Prostate gland (tissue), 2 donors: ENCODE measurements around the gene MYOCD. TPM values are rescaled to one million over a fixed set of nuclear protein-coding genes. Genes with fewer than 3 reads are reported as not detected.

Source experiments
- DNase-seq: peaks from one replicate; pipeline ENCODE4 v3.0.0-alpha.2; 2019; ENCODE audit warnings: low spot score
- H3K27ac ChIP-seq, 2 donors: fragments of 200-600 bp; sonication (generic); 2 replicates each; pipeline ENCODE4 v1.5.1; 2017 to 2019
- H3K27me3 ChIP-seq: fragments of 200-600 bp; sonication (generic); replicated peaks from 2 replicates; pipeline ENCODE4 v1.5.1; 2019; ENCODE audit not compliant: insufficient read depth
- H3K36me3 ChIP-seq, 2 donors: fragments of 200-600 bp; sonication (generic); 1 replicate in 1 of 2; 2 replicates in 1 of 2; pipeline versions ENCODE4 v1.5.1 to v1.8.1; 2017 to 2019
- H3K4me1 ChIP-seq: fragments of 200-600 bp; sonication (generic); replicated peaks from 2 replicates; pipeline ENCODE4 v1.5.1; 2019
- H3K4me3 ChIP-seq, 2 donors: fragments of 200-600 bp; sonication (generic); 2 replicates each; pipeline ENCODE4 v1.5.1; 2017 to 2019
- H3K9me3 ChIP-seq: fragments of 200-600 bp; sonication (generic); 2 replicates; pipeline ENCODE4 v1.5.1; 2017
- CTCF ChIP-seq, 4 experiments: fragments of 200-600 bp in 2 of 4; fragments of 450-650 bp in 2 of 4; sonication (generic) in 2 of 4; IDR thresholded peaks; 1 replicate in 3 of 4; 2 replicates in 1 of 4; pipeline ENCODE4 v1.5.1; 2016 to 2019; ENCODE audit warnings: antibody characterized with exemption in 4 of 4, mild to moderate bottlenecking in 2 of 4, moderate library complexity in 2 of 4
- POLR2A ChIP-seq: fragments of 450-650 bp; IDR thresholded peaks from one replicate; pipeline ENCODE4 v1.6.1; 2016; ENCODE audit warnings: antibody characterized with exemption, mild to moderate bottlenecking
- POLR2AphosphoS5 ChIP-seq: sonication (generic); formaldehyde crosslinking; IDR thresholded peaks from one replicate; pipeline ENCODE4 v1.6.1; 2017; ENCODE audit warnings: antibody characterized with exemption
- WGBS: methylation state at CpG from one replicate; pipeline ENCODE4 v1.1.5; 2018; 5-methylcytosine and 5-hydroxymethylcytosine counted together
- intact Hi-C: fragments of 100-400 bp; cut with DNase I; formaldehyde crosslinking; loops from one replicate; pipeline ENCODE4 v1.14.2; 2022
- total RNA-seq, 2 donors: library from RNA; depleted of rRNA; stranded (reverse); fragments of >200 nt; gene quantifications; one replicate each; pipeline ENCODE4 v1.1.0, GENCODE V29; 2016

MYOCD gene
- total RNA-seq, 2 donors from 2014 or later = 8.5 to 43.8 TPM

DNA sequence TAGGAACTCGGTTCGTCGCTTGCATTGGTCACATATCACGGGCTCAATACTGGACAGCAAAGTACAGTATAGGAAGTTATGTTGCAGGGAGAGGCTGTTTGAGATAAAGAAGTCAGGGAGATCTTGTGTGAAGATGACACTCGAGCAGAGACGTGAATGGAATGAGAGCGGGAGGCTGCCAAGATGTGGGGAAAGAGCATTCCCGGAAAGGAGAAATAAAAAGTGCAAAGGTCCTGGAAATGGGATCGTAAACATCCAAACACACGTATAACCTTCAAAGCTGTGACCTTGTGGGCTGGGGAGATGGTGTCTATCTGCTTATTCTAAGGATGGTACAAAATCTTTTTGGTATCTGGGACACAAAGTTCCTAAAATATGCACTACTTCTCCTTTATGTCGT lies 43.0 kb upstream of the MYOCD start:
- WGBS = 35% methylated on average over 11 of the region's 11 CpGs
- no peak for DNase-seq
- Histone ChIP-seq H3K4me1 (no peaks in the 10 kb centered on the region), H3K36me3 (no peaks in the 10 kb centered on the region), H3K27ac (no peak overlapping the region), H3K4me3 (no peak overlapping the region), H3K9me3 (no peaks in the 10 kb centered on the region), H3K27me3 (no peaks in the 10 kb centered on the region)
- intact Hi-C loops = no loop called here
- TF ChIP-seq POLR2A (no peak), POLR2AphosphoS5 (no peak), CTCF (IDR thresholded peaks at IDR 0.05) (no peak)

DNA sequence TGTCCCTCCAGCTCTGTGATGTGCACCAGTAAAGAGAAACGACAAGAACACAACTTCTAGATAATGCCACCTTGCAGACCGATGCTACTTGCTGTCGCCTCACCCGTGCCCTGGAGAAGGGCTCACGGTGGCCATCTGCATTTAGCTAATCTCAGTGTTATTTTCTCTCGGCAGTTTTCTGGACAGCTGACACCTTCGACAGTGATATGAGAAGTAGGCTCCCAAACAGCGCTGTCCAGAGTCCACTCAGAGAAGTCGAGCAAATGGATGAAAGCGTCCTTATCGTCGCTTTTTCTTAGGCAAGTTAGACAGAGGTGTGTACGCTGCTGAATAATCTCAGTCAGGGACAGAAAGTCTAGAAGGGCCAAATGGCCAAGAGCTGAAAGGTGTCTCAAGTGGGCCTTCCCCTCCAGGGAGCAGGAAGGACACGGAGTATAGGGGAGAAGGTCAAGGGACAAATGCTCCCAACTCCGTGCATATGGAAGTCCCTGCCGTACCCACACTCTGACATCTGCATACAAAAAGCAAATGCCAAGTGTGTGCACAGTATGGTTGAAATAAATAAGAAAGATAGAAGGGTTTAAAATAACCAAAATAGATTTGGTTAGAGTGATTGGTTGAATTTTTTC lies 42.4 kb upstream of the MYOCD start:
- Histone ChIP-seq H3K4me3 (no peak overlapping the region), H3K36me3 (no peaks in the 10 kb centered on the region), H3K4me1 (no peaks in the 10 kb centered on the region), H3K9me3 (no peaks in the 10 kb centered on the region), H3K27me3 (no peaks in the 10 kb centered on the region), H3K27ac (no peak overlapping the region)
- 84% methylated on average over 16 of the region's 16 CpGs for WGBS
- TF ChIP-seq POLR2AphosphoS5 (no peak), POLR2A (no peak), CTCF (IDR thresholded peaks at IDR 0.05) (no peak)
- intact Hi-C loops = no loop called here
- DNase-seq = no peak

GRCh38 chr17:12624211-12624610 lies 41.5 kb upstream of the MYOCD start:
- H3K9me3 ChIP-seq = no peaks in the 10 kb centered on the region
- no peak overlapping the region for H3K27ac ChIP-seq
- H3K4me3 ChIP-seq = no peak overlapping the region
- no peaks in the 10 kb centered on the region for H3K27me3 ChIP-seq
- TF ChIP-seq CTCF (IDR thresholded peaks at IDR 0.05) (no peak), POLR2AphosphoS5 (no peak), POLR2A (no peak)
- intact Hi-C loops = no loop called here
- no peaks in the 10 kb centered on the region for H3K36me3 ChIP-seq
- H3K4me1 ChIP-seq = no peaks in the 10 kb centered on the region
- 89% methylated on average over 3 of the region's 3 CpGs for WGBS
- DNase-seq = no peak

- Histone ChIP-seq H3K27me3 (no peaks in the 10 kb centered on the region), H3K36me3 (no peaks in the 10 kb centered on the region), H3K27ac (no peak overlapping the region), H3K4me3 (no peak overlapping the region), H3K4me1 (no peaks in the 10 kb centered on the region), H3K9me3 (no peaks in the 10 kb centered on the region)
- no peak for TF ChIP-seq POLR2AphosphoS5
- TF ChIP-seq POLR2A = no peak
- no peak for TF ChIP-seq CTCF (IDR thresholded peaks at IDR 0.05)
- intact Hi-C loops = no loop called here
- WGBS = 62% methylated on average over 4 of the region's 4 CpGs
- DNase-seq = no peak
Measured at GRCh38 chr17:12625092-12625491, 40.6 kb upstream of the MYOCD start.

- H3K27me3 ChIP-seq = no peaks in the 10 kb centered on the region
- TF ChIP-seq POLR2A (no peak), POLR2AphosphoS5 (peak; percentile 9), CTCF (IDR thresholded peaks at IDR 0.05) (no peak)
- peak; percentile 8 for DNase-seq
- no peaks in the 10 kb centered on the region for H3K4me1 ChIP-seq
- no peak overlapping the region for H3K4me3 ChIP-seq
- intact Hi-C loops = no loop called here
- no peaks in the 10 kb centered on the region for H3K36me3 ChIP-seq
- 54% methylated on average over 8 of the region's 8 CpGs for WGBS
- no peaks in the 10 kb centered on the region for H3K9me3 ChIP-seq
- H3K27ac ChIP-seq = no peak overlapping the region
Measured at GRCh38 chr17:12627177-12627629, 38.5 kb upstream of the MYOCD start.
